Measurements from ENCODE around the gene PARD3B.

DNA sequence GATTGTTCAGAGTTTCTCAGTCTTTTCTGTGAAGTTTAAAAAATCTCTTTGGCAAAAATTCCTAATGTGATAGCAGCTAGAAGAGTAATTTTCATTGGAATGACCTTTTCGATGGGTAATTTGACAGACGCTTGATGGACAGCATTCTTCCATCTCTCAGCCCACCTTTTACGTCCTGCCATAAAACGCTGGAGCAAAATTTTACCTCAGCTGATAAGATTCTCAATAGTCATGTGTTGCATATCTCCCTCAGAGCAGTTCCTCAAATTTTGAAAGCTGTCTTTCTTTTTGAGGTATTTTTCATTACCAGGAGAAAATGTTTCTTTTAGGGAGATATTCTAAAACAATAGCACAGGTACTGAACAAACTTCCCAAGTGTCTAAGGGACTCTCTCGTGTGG lies 441.4 kb downstream of the PARD3B start:
- TF ChIP-seq, protein P1, sequence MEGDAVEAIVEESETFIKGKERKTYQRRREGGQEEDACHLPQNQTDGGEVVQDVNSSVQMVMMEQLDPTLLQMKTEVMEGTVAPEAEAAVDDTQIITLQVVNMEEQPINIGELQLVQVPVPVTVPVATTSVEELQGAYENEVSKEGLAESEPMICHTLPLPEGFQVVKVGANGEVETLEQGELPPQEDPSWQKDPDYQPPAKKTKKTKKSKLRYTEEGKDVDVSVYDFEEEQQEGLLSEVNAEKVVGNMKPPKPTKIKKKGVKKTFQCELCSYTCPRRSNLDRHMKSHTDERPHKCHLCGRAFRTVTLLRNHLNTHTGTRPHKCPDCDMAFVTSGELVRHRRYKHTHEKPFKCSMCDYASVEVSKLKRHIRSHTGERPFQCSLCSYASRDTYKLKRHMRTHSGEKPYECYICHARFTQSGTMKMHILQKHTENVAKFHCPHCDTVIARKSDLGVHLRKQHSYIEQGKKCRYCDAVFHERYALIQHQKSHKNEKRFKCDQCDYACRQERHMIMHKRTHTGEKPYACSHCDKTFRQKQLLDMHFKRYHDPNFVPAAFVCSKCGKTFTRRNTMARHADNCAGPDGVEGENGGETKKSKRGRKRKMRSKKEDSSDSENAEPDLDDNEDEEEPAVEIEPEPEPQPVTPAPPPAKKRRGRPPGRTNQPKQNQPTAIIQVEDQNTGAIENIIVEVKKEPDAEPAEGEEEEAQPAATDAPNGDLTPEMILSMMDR (conservative IDR thresholded peaks at IDR 0.05 in 1 of 2, IDR thresholded peaks at IDR 0.05 in 1 of 2; ENCODE audit: low read depth in 1 of 2, low read length in 2 of 2) = no peak
- TF ChIP-seq EZH2 (IDR thresholded peaks at IDR 0.05; ENCODE audit: low read length, missing control alignments) = no peak

Data from fibroblast of lung (primary cell).